Endothelial cell (in vitro differentiated cells): ENCODE measurements around the gene RTCB. TPM values are rescaled to one million over a fixed set of nuclear protein-coding genes. Genes with fewer than 3 reads are reported as not detected.

Source experiments
- total RNA-seq: library from RNA; stranded (reverse); fragmentation: NEBNext Ultra II Directional; extraction: Animal tissue kit (Norgen Biotek cat#: 25700); gene quantifications from one replicate; pipeline ENCODE4 v1.2.1, GENCODE V29; 2021; ENCODE audit not compliant: unreplicated experiment

Gene RTCB
- total RNA-seq, 1 donor from 2014 or later = 107 TPM

Other genes with a start within 250 kb of the RTCB start
- 11.8 TPM for gene RFPL2, start 207.2 kb downstream of the RTCB start, total RNA-seq
- gene SLC5A4, start 156.9 kb downstream of the RTCB start, total RNA-seq = not detected
- gene RFPL3, start 54.4 kb downstream of the RTCB start, total RNA-seq = not detected
- not detected for gene BPIFC, start 52.2 kb upstream of the RTCB start, total RNA-seq
- 93.8 TPM for gene FBXO7, start 62.6 kb upstream of the RTCB start, total RNA-seq